Esophagus squamous epithelium (tissue), 5 donors: ENCODE results near the gene KEL. TPM values are rescaled to one million over a fixed set of nuclear protein-coding genes. Genes with fewer than 3 reads are reported as not detected.
A peak's percentile ranks its signal among the peaks of the same experiment; 100 is the strongest.

Experiments used
- DNase-seq: peaks from one replicate; lab custom pipeline; 2025; lab: John Stamatoyannopoulos, UW
- H3K27ac ChIP-seq, 4 donors: fragments of 200-600 bp; sonication (generic); one replicate each; pipeline ENCODE4 v1.5.1; 2016 to 2019; ENCODE audit warnings: mild to moderate bottlenecking in 1 of 4
- H3K27me3 ChIP-seq, 4 donors: fragments of 200-600 bp; sonication (generic); 1 replicate in 3 of 4; 2 replicates in 1 of 4; pipeline versions ENCODE4 v1.5.1 to v1.6.0; 2017 to 2021; ENCODE audit warnings: antibody characterized with exemption in 1 of 4
- H3K36me3 ChIP-seq, 3 donors: fragments of 200-600 bp; sonication (generic); one replicate each; pipeline ENCODE4 v1.5.1; 2016 to 2019
- H3K4me1 ChIP-seq, 3 donors: fragments of 200-600 bp; sonication (generic); one replicate each; pipeline ENCODE4 v1.5.1; 2017 to 2019
- H3K4me3 ChIP-seq, 4 donors: fragments of 200-600 bp; sonication (generic); 1 replicate in 3 of 4; 2 replicates in 1 of 4; pipeline ENCODE4 v1.5.1; 2016 to 2019; ENCODE audit warnings: mild to moderate bottlenecking in 2 of 4, moderate library complexity in 1 of 4
- H3K9me3 ChIP-seq, 3 donors: fragments of 200-600 bp; sonication (generic); one replicate each; pipeline ENCODE4 v1.5.1; 2016 to 2019
- CTCF ChIP-seq, 6 experiments: fragments of 450-650 bp in 4 of 6; fragments of 200-600 bp in 2 of 6; sonication (generic) in 2 of 6; IDR thresholded peaks; one replicate each; pipeline ENCODE4 v1.5.1; 2016 to 2019; ENCODE audit warnings: antibody characterized with exemption in 6 of 6, mild to moderate bottlenecking in 4 of 6, moderate library complexity in 4 of 6
- POLR2A ChIP-seq, 4 donors: fragments of 450-650 bp; IDR thresholded peaks; one replicate each; pipeline ENCODE4 v1.6.1; 2017; ENCODE audit warnings: antibody characterized with exemption in 4 of 4, mild to moderate bottlenecking in 4 of 4, moderate library complexity in 3 of 4
- WGBS, 2 donors: methylation state at CpG; one replicate each; pipeline ENCODE4 v1.1.5; 2018; 5-methylcytosine and 5-hydroxymethylcytosine counted together
- intact Hi-C: fragments of 100-400 bp; cut with DNase I; formaldehyde crosslinking; loops from one replicate; pipeline ENCODE4 v1.15.0; 2022
- total RNA-seq, 4 donors: library from RNA; depleted of rRNA; stranded (reverse); fragments of >200 nt; gene quantifications; one replicate each; pipeline ENCODE4 v1.1.0, GENCODE V29; 2016
- donor health status: DM: yes; HTN: yes; CAD: no.

KEL gene
- total RNA-seq, 4 donors from 2014 or later: 0.09 to 3.6 (median 0.53) TPM; not detected in 1

GRCh38 chr7:143002898-143003297 is 40.7 kb upstream of the KEL start:
- H3K4me1 ChIP-seq: peaks cover 0 to 11% (median 0%) of the 10 kb centered on the region in 3 donors
- intact Hi-C loops: loop anchor here (10.0 kb wide), 1 partner anchor 128 kb away; no protein-coding TSS in a partner anchor
- peaks cover 0 to 14% (median 0%) of the 10 kb centered on the region in 4 donors for H3K27me3 ChIP-seq
- no peak for TF ChIP-seq POLR2A (IDR thresholded peaks at IDR 0.05)
- TF ChIP-seq CTCF (IDR thresholded peaks at IDR 0.05): no peak
- WGBS, 2 donors: 57 to 69% methylated on average over 5 of the region's 5 CpGs
- H3K4me3 ChIP-seq: peak overlapping the region in 3 of 4 donors; percentile 20 to 52 (median 23)
- no peaks in the 10 kb centered on the region for H3K36me3 ChIP-seq
- DNase-seq: no peak
- H3K9me3 ChIP-seq: no peaks in the 10 kb centered on the region
- no peak overlapping the region for H3K27ac ChIP-seq

DNA sequence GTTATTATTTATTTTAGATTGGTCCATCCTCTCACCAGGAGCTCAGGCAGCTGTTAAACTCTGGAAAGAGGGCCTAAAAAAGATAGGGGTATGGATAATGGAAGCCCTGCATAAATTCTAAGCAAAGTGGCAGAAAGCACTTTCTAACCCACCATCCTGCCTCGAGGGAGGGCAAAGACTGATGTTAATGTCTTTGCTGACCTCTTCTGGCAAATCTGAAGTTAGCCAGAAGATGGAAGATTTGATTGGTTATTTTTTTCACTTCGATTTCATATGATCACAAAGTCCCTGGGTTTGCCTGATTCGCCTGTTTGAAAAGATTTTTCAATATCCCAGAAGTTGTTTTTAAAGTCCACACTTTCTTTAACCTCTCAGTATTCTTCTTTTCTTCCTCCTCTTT is 39.9 kb upstream of the KEL start:
- TF ChIP-seq POLR2A (IDR thresholded peaks at IDR 0.05) (no peak), CTCF (IDR thresholded peaks at IDR 0.05) (peak in 1 of 6 experiments; percentile 21)
- Histone ChIP-seq H3K4me3 (no peak overlapping the region), H3K9me3 (no peaks in the 10 kb centered on the region), H3K27ac (no peak overlapping the region), H3K4me1 (peaks cover 0 to 10% (median 0%) of the 10 kb centered on the region in 3 donors), H3K36me3 (no peaks in the 10 kb centered on the region), H3K27me3 (peaks cover 0 to 11% (median 0%) of the 10 kb centered on the region in 4 donors)
- DNase-seq: no peak
- intact Hi-C loops: loop anchor here (10.0 kb wide), 1 partner anchor 127 kb away; no protein-coding TSS in a partner anchor
- WGBS, 2 donors: 28 to 31% methylated on average over 3 of the region's 3 CpGs

DNA sequence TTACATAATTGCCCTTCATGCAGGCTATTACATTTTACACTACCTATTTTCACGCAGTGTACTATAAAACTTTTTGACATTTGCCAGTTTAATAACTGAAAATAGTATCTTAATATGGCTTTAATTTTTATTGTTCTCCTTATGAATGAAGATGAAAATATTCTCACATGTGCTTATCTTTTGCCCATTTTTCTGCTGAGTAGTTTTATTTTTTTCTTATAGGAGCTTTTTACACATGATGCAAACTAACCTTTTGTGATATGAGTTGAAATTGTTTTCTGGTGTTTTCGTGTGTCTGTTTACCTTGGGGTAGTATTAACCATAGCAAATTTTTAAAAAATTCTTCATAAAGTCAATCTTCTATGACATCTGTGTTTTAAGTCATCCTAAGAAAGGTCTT is 38.5 kb upstream of the KEL start:
- DNase-seq: no peak
- H3K36me3 ChIP-seq: no peaks in the 10 kb centered on the region
- intact Hi-C loops: loop anchor here (10.0 kb wide), 1 partner anchor 126 kb away; no protein-coding TSS in a partner anchor

GRCh38 chr7:142999793-143000192 is 37.6 kb upstream of the KEL start:
- no peak overlapping the region for H3K4me3 ChIP-seq
- TF ChIP-seq CTCF (IDR thresholded peaks at IDR 0.05) (no peak), POLR2A (IDR thresholded peaks at IDR 0.05) (no peak)
- H3K27ac ChIP-seq: no peak overlapping the region
- intact Hi-C loops: loop anchor here (10.0 kb wide), 1 partner anchor 125 kb away; no protein-coding TSS in a partner anchor
- H3K36me3 ChIP-seq: no peaks in the 10 kb centered on the region
- H3K4me1 ChIP-seq: peaks cover 0 to 10% (median 0%) of the 10 kb centered on the region in 3 donors
- H3K9me3 ChIP-seq: no peaks in the 10 kb centered on the region
- no peak for DNase-seq
- H3K27me3 ChIP-seq: peaks cover 0 to 11% (median 0%) of the 10 kb centered on the region in 4 donors

More for the DNA sequence above, 38.5 kb upstream of the KEL start:
- Histone ChIP-seq H3K4me1 (peaks cover 0 to 10% (median 0%) of the 10 kb centered on the region in 3 donors), H3K9me3 (no peaks in the 10 kb centered on the region), H3K4me3 (no peak overlapping the region), H3K27me3 (peaks cover 0 to 11% (median 0%) of the 10 kb centered on the region in 4 donors), H3K27ac (no peak overlapping the region)
- 75 to 82% methylated on average over 2 of the region's 2 CpGs for WGBS, 2 donors
- no peak for TF ChIP-seq CTCF (IDR thresholded peaks at IDR 0.05)
- no peak for TF ChIP-seq POLR2A (IDR thresholded peaks at IDR 0.05)

DNA sequence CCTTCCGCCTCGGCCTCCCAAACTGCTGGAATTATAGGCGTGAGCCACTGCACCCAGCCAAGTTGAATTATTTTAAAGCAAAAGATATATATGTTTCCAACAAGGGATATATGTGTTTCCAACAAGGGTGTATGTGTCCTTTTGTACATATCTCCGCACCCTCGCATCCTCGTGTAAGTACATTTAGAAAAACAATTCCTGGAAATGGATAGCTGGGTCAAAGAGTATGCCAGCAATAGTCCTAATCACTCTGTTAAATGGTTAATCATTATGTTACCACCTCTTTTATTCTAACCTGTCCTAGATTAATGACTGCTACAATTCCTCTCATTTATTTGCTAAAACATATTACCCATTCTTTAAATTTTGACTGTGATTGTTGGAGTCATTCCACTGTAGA is 36.8 kb upstream of the KEL start:
- Histone ChIP-seq H3K36me3 (no peaks in the 10 kb centered on the region), H3K4me1 (peaks cover 0 to 10% (median 0%) of the 10 kb centered on the region in 3 donors), H3K27ac (no peak overlapping the region), H3K27me3 (peaks cover 0 to 3% (median 0%) of the 10 kb centered on the region in 4 donors), H3K9me3 (no peaks in the 10 kb centered on the region), H3K4me3 (no peak overlapping the region)
- WGBS, 2 donors: 89 to 93% methylated on average over 6 of the region's 6 CpGs
- DNase-seq: no peak
- intact Hi-C loops: no loop called here
- TF ChIP-seq POLR2A (IDR thresholded peaks at IDR 0.05) (no peak), CTCF (IDR thresholded peaks at IDR 0.05) (no peak)
